ENCODE data around the gene MRPL32.

Gene MRPL32

GRCh38 chr7:42952328-42952727 lies 20.2 kb downstream of the MRPL32 start:
- no peaks in the 10 kb centered on the region for H3K27me3 ChIP-seq (ENCODE audit: control insufficient read depth, insufficient read depth, low read length)
- no peaks in the 10 kb centered on the region for H3K9me3 ChIP-seq (ENCODE audit: control insufficient read depth, insufficient read depth, low read length)
- H3K36me3 ChIP-seq (ENCODE audit: control insufficient read depth, insufficient read depth, low read length): no peaks in the 10 kb centered on the region
- no peaks in the 10 kb centered on the region for H3K4me1 ChIP-seq (ENCODE audit: control insufficient read depth, insufficient read depth, low read length)
- H3K9ac ChIP-seq (ENCODE audit: low read depth, low read length): no peak overlapping the region
- H3K4me3 ChIP-seq (ENCODE audit: low read depth, low read length): no peak overlapping the region

DNA sequence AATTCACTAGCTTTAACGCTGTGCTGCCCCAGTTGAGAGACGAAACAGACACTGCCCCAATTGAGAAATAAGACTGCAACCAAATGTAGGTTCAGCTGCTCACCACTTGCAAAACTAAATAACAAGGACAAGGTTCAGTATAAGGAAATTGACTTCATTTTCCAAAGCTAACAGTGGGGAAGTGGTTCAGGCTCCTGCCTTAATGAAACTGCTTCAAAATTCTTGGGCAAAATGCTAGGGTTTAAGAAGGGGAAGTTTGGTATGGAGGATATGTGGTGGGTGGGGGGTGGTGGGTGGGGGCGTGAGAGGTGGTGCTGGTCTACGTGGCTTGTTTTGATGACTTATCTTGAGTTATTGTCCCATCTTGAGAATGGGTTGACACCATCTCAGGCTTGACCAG lies 21.8 kb downstream of the MRPL32 start:
- no peaks in the 10 kb centered on the region for H3K36me3 ChIP-seq (ENCODE audit: control insufficient read depth, insufficient read depth, low read length)
- H3K9ac ChIP-seq (ENCODE audit: low read depth, low read length): no peak overlapping the region
- no peaks in the 10 kb centered on the region for H3K4me1 ChIP-seq (ENCODE audit: control insufficient read depth, insufficient read depth, low read length)
- no peaks in the 10 kb centered on the region for H3K27me3 ChIP-seq (ENCODE audit: control insufficient read depth, insufficient read depth, low read length)
- H3K4me3 ChIP-seq (ENCODE audit: low read depth, low read length): no peak overlapping the region
- H3K9me3 ChIP-seq (ENCODE audit: control insufficient read depth, insufficient read depth, low read length): no peaks in the 10 kb centered on the region

DNA sequence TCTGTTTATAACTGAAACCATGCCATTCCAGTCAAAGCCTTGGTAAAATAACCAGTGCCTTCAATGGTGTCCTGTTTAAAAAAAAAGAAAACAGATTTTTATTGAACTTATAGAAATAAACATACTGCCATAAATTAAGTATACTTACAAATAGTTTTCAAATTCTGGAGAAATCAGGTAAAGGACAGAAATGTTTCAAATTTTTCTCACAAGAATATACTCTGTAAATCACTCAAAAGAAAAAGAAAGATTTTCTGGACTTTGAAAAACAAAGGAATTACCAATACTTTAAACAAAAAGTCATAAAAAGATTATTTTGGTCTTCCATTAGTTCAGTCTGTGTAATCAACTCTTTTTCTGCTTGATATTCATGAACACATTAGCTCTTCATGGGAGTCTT lies 23.9 kb downstream of the MRPL32 start:
- Histone ChIP-seq H3K4me3 (ENCODE audit: low read depth, low read length) (no peak overlapping the region), H3K9me3 (ENCODE audit: control insufficient read depth, insufficient read depth, low read length) (no peaks in the 10 kb centered on the region), H3K36me3 (ENCODE audit: control insufficient read depth, insufficient read depth, low read length) (peaks cover 1% of the 10 kb centered on the region), H3K9ac (ENCODE audit: low read depth, low read length) (no peak overlapping the region), H3K27me3 (ENCODE audit: control insufficient read depth, insufficient read depth, low read length) (no peaks in the 10 kb centered on the region), H3K4me1 (ENCODE audit: control insufficient read depth, insufficient read depth, low read length) (no peaks in the 10 kb centered on the region)

DNA sequence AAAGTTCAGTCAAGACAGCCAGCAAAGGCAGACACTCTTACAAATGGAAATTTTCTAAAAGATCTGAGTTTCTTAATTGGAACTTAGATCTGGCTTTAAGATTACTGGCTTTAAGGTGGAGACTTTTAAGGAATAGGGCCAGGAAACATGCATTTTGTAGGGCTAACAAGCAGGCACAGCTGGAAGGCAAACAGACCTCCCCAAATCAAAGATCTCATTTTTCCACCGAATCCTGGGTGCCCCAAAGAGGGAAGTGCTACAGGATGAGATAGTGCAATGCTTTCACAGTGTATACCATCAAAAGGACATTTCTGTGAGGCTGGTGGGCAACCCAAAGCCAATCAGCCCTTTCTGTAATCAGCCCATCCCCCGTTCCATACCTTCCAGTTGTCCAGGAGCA lies 27.4 kb downstream of the MRPL32 start:
- no peak overlapping the region for H3K4me3 ChIP-seq (ENCODE audit: low read depth, low read length)
- H3K9me3 ChIP-seq (ENCODE audit: control insufficient read depth, insufficient read depth, low read length): no peaks in the 10 kb centered on the region
- no peak overlapping the region for H3K9ac ChIP-seq (ENCODE audit: low read depth, low read length)
- H3K27me3 ChIP-seq (ENCODE audit: control insufficient read depth, insufficient read depth, low read length): no peaks in the 10 kb centered on the region
- peaks cover 7% of the 10 kb centered on the region for H3K4me1 ChIP-seq (ENCODE audit: control insufficient read depth, insufficient read depth, low read length)
- peaks cover 2% of the 10 kb centered on the region for H3K36me3 ChIP-seq (ENCODE audit: control insufficient read depth, insufficient read depth, low read length)

DNA sequence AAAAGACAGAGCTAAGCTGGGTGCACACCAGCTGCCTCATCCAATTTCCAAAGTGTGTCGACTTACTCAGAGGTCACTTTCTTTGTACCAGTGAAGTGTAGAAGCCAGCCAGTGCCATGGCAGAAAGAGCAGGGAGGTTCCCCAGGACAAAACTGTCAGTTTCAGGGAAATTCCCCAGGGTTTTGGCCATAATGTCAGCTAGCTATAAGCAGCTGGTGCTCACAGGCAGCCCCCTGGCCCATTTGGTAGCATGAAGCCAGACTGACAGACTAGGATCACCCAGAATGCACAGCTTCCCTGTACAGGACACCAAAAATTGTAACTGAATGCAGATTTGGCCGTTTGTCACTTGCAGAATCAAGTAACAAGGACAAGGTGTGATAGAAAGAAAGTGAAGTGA lies 28.6 kb downstream of the MRPL32 start:
- H3K4me3 ChIP-seq (ENCODE audit: low read depth, low read length): no peak overlapping the region
- H3K9ac ChIP-seq (ENCODE audit: low read depth, low read length): no peak overlapping the region
- H3K27me3 ChIP-seq (ENCODE audit: control insufficient read depth, insufficient read depth, low read length): no peaks in the 10 kb centered on the region
- peaks cover 14% of the 10 kb centered on the region for H3K4me1 ChIP-seq (ENCODE audit: control insufficient read depth, insufficient read depth, low read length)
- H3K9me3 ChIP-seq (ENCODE audit: control insufficient read depth, insufficient read depth, low read length): no peaks in the 10 kb centered on the region
- H3K36me3 ChIP-seq (ENCODE audit: control insufficient read depth, insufficient read depth, low read length): peaks cover 2% of the 10 kb centered on the region

DNA sequence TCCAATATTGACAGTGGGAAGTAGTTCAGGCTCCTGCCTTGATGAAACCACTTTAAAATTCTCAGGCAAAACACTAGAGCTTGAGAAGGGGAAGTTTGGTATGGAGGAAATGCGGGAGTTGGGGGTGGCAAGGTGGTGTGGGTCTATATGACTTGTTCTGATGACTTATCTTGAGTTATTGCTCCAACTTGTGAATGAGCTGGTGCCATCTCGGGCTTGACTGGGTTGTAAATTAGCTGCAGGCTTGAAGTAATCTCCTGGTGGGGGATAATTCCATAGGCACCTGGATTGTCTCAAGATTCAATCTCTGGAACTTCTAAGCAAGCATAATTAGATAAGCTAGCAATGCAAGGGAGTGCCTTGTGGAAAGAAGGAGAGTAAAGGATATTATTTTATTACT lies 29.0 kb downstream of the MRPL32 start:
- Histone ChIP-seq H3K4me1 (ENCODE audit: control insufficient read depth, insufficient read depth, low read length) (peaks cover 14% of the 10 kb centered on the region), H3K9ac (ENCODE audit: low read depth, low read length) (no peak overlapping the region), H3K4me3 (ENCODE audit: low read depth, low read length) (no peak overlapping the region), H3K9me3 (ENCODE audit: control insufficient read depth, insufficient read depth, low read length) (no peaks in the 10 kb centered on the region), H3K36me3 (ENCODE audit: control insufficient read depth, insufficient read depth, low read length) (peaks cover 2% of the 10 kb centered on the region), H3K27me3 (ENCODE audit: control insufficient read depth, insufficient read depth, low read length) (no peaks in the 10 kb centered on the region)

DNA sequence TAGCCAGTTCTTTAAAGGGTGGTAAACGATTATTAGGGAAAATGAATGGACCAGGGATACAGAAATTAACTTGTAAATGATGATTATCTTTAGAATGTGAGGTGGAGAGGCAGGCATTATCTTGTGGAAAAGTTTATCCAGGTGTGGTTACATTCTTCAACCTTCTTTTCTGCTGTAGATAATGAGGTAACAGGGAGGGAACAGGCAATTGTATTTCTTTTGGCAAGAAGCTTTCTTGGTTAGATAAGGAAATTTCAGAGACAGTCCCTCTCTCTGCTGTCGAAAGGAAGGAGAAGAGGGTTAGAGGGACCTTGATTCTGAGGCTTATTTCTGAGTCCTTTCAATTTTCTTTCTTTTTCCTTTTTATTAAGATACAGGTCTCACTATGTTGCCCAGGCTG lies 32.1 kb downstream of the MRPL32 start:
- Histone ChIP-seq H3K4me1 (ENCODE audit: control insufficient read depth, insufficient read depth, low read length) (peaks cover 14% of the 10 kb centered on the region), H3K36me3 (ENCODE audit: control insufficient read depth, insufficient read depth, low read length) (peaks cover 2% of the 10 kb centered on the region), H3K4me3 (ENCODE audit: low read depth, low read length) (no peak overlapping the region), H3K9ac (ENCODE audit: low read depth, low read length) (no peak overlapping the region), H3K27me3 (ENCODE audit: control insufficient read depth, insufficient read depth, low read length) (no peaks in the 10 kb centered on the region), H3K9me3 (ENCODE audit: control insufficient read depth, insufficient read depth, low read length) (no peaks in the 10 kb centered on the region)

- Histone ChIP-seq H3K4me1 (ENCODE audit: control insufficient read depth, insufficient read depth, low read length) (peaks cover 14% of the 10 kb centered on the region), H3K27me3 (ENCODE audit: control insufficient read depth, insufficient read depth, low read length) (no peaks in the 10 kb centered on the region), H3K4me3 (ENCODE audit: low read depth, low read length) (no peak overlapping the region), H3K9ac (ENCODE audit: low read depth, low read length) (no peak overlapping the region), H3K36me3 (ENCODE audit: control insufficient read depth, insufficient read depth, low read length) (peaks cover 2% of the 10 kb centered on the region), H3K9me3 (ENCODE audit: control insufficient read depth, insufficient read depth, low read length) (no peaks in the 10 kb centered on the region)
Observed at GRCh38 chr7:42964849-42965805, 33.0 kb downstream of the MRPL32 start.

DNA sequence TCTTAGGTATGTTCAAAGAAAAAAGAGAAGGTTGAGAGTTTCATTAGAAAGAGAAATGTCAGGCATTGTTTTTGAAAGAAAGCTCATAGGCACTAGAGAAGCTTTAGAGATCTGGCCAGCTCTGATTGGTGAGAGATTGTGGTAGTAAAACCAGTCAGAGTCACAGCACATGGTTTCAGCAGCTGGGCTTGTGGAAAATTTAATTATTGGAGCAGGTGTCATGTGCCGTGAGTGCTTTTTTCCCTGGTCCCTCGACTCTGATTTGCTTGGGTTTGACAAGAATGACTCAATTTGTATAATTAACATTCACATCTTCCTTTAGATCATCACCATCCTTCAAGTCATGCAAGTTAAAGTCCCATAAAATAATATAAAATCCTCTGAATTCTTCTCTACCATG lies 35.2 kb downstream of the MRPL32 start:
- no peak overlapping the region for H3K9ac ChIP-seq (ENCODE audit: low read depth, low read length)
- no peaks in the 10 kb centered on the region for H3K27me3 ChIP-seq (ENCODE audit: control insufficient read depth, insufficient read depth, low read length)
- H3K36me3 ChIP-seq (ENCODE audit: control insufficient read depth, insufficient read depth, low read length): no peaks in the 10 kb centered on the region
- no peaks in the 10 kb centered on the region for H3K9me3 ChIP-seq (ENCODE audit: control insufficient read depth, insufficient read depth, low read length)
- H3K4me3 ChIP-seq (ENCODE audit: low read depth, low read length): no peak overlapping the region
- H3K4me1 ChIP-seq (ENCODE audit: control insufficient read depth, insufficient read depth, low read length): peaks cover 13% of the 10 kb centered on the region

GRCh38 chr7:42972699-42973500 lies 40.7 kb downstream of the MRPL32 start:
- H3K27me3 ChIP-seq (ENCODE audit: control insufficient read depth, insufficient read depth, low read length): no peaks in the 10 kb centered on the region
- no peaks in the 10 kb centered on the region for H3K36me3 ChIP-seq (ENCODE audit: control insufficient read depth, insufficient read depth, low read length)
- no peak overlapping the region for H3K4me3 ChIP-seq (ENCODE audit: low read depth, low read length)
- no peaks in the 10 kb centered on the region for H3K9me3 ChIP-seq (ENCODE audit: control insufficient read depth, insufficient read depth, low read length)
- no peak overlapping the region for H3K9ac ChIP-seq (ENCODE audit: low read depth, low read length)
- no peaks in the 10 kb centered on the region for H3K4me1 ChIP-seq (ENCODE audit: control insufficient read depth, insufficient read depth, low read length)

DNA sequence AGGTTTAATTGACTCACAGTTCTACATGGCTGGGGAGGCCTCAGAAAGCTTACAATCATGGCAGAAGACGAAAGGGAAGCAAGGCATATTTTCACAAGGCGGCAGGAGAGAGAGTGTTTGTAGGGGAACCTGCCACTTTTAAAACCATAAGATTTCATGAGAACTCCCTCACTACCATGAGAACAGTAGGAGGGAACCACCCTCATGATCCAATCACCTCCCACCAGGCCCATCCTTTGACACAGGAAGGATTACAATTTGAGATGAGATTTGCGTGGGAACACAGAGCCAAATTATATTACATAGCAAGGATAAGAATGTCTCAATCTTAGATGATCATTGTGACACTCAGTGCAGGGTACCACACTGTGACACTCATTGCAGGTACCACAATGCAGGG lies 44.2 kb downstream of the MRPL32 start:
- no peaks in the 10 kb centered on the region for H3K4me1 ChIP-seq (ENCODE audit: control insufficient read depth, insufficient read depth, low read length)
- no peaks in the 10 kb centered on the region for H3K9me3 ChIP-seq (ENCODE audit: control insufficient read depth, insufficient read depth, low read length)
- H3K36me3 ChIP-seq (ENCODE audit: control insufficient read depth, insufficient read depth, low read length): no peaks in the 10 kb centered on the region
- H3K4me3 ChIP-seq (ENCODE audit: low read depth, low read length): no peak overlapping the region
- no peaks in the 10 kb centered on the region for H3K27me3 ChIP-seq (ENCODE audit: control insufficient read depth, insufficient read depth, low read length)
- H3K9ac ChIP-seq (ENCODE audit: low read depth, low read length): no peak overlapping the region

DNA sequence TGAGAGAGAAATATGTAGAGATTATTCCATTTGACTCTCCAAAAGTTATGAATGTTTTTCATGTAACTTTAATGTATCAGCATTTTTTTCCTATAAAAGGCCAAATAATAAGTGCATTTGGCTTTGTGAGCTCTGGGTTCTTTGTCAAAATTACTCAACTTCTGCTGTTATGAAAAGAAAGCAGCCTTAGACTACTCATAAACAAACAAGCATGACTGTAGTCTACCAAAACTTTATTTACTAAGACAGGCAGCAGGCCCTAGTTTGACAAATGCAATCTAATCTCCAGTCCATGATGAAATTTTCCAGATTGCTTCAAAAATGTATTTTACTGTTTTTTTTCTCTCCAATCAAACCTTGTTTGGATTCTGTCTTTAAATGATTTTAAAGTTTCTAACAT lies 46.3 kb downstream of the MRPL32 start:
- H3K27me3 ChIP-seq (ENCODE audit: control insufficient read depth, insufficient read depth, low read length): no peaks in the 10 kb centered on the region
- no peak overlapping the region for H3K9ac ChIP-seq (ENCODE audit: low read depth, low read length)
- H3K4me3 ChIP-seq (ENCODE audit: low read depth, low read length): no peak overlapping the region
- H3K36me3 ChIP-seq (ENCODE audit: control insufficient read depth, insufficient read depth, low read length): no peaks in the 10 kb centered on the region
- H3K4me1 ChIP-seq (ENCODE audit: control insufficient read depth, insufficient read depth, low read length): no peaks in the 10 kb centered on the region
- H3K9me3 ChIP-seq (ENCODE audit: control insufficient read depth, insufficient read depth, low read length): no peaks in the 10 kb centered on the region

All from iPS-15b (cell line).